Measurements from ENCODE around the gene MEPE.
A peak's percentile ranks its signal among the peaks of the same experiment; 100 is the strongest.

MEPE gene

DNA sequence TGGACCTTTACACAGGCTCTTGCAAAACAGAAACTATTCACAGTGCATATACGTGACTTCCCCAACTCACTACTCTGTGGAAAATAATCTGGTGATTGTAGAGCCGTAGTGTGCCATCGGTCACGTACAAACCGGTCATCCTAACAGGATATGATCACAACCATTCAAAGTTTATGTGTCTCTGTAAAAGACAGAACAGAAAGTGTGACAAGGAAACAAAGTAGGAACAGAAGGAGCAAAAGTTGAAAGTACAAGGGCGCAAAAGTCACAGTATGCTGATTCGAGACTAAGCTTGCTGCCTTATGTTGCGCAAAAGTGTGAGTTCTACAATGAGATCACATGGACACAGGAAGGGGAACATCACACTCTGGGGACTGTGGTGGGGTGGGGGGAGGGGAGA lies 18.6 kb downstream of the MEPE start:
- no peak overlapping the region for H3K4me3 ChIP-seq
- no peak overlapping the region for H3K27ac ChIP-seq
- no peak for DNase-seq (ENCODE audit: low spot score)
- TF ChIP-seq, protein P1, sequence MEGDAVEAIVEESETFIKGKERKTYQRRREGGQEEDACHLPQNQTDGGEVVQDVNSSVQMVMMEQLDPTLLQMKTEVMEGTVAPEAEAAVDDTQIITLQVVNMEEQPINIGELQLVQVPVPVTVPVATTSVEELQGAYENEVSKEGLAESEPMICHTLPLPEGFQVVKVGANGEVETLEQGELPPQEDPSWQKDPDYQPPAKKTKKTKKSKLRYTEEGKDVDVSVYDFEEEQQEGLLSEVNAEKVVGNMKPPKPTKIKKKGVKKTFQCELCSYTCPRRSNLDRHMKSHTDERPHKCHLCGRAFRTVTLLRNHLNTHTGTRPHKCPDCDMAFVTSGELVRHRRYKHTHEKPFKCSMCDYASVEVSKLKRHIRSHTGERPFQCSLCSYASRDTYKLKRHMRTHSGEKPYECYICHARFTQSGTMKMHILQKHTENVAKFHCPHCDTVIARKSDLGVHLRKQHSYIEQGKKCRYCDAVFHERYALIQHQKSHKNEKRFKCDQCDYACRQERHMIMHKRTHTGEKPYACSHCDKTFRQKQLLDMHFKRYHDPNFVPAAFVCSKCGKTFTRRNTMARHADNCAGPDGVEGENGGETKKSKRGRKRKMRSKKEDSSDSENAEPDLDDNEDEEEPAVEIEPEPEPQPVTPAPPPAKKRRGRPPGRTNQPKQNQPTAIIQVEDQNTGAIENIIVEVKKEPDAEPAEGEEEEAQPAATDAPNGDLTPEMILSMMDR (IDR thresholded peaks at IDR 0.05) = no peak

DNA sequence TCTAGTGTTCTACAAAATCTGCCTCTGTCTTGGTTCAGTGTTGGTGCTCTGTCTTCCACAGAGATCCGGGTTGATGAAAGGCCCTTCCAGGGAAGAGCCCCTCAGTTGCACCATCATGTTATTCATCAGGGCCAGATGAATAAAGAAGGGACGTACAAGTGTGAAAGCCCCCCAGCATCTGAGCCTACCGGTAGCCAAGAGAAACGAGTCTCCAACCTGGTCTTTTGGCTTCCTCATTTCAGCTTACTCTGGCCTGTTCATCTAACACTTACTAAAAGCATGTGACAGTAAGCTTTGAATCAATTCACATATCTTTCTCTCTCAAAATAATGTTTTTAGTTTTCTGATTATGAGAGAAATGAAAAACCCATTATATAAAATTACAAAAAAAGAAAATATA lies 19.2 kb downstream of the MEPE start:
- TF ChIP-seq, protein P1 (IDR thresholded peaks at IDR 0.05) = no peak
- DNase-seq (ENCODE audit: low spot score) = no peak
- no peak overlapping the region for H3K4me3 ChIP-seq
- H3K27ac ChIP-seq = no peak overlapping the region

DNA sequence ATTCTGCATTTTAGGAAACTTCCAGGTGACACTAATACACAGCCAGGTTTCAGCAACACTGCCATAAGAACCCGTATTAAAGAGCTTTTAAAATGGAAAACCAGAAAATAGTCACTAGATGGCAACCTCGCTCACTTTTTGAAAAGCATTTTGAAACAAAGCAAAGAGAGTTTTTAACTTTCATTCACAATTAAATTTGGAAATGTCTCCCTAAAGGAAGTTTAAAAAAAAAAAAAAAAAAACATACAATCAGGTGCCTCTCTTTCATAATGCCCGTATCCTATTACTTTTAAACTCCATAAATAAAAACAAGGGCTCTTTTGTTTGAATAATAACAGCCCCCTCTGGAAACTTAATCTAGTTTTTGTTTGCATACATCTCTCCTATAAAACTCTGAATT lies 20.3 kb downstream of the MEPE start:
- no peak overlapping the region for H3K27ac ChIP-seq
- no peak for DNase-seq (ENCODE audit: low spot score)
- TF ChIP-seq, protein P1 (IDR thresholded peaks at IDR 0.05) = peak; percentile 22
- no peak overlapping the region for H3K4me3 ChIP-seq

DNA sequence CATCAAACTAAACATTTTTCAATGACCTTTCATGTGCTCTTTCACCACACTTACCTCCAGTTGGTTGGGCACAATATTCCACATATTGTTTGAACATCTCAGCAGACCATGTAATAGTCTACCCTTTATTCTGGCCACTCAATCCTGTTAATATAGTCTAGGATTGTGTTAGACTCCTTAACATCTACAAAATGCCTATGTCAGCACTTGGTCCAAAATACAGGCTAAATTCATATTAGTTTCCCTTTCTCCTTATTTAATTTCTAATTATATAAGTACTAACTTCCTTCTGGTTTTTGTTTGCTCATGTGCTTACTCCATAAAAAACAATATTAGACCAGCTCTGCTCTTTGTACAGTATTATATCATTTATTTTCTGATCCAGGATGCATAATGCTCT lies 21.1 kb downstream of the MEPE start:
- no peak for DNase-seq (ENCODE audit: low spot score)
- Histone ChIP-seq H3K27ac (no peak overlapping the region), H3K4me3 (no peak overlapping the region)
- TF ChIP-seq, protein P1 (IDR thresholded peaks at IDR 0.05) = no peak

DNA sequence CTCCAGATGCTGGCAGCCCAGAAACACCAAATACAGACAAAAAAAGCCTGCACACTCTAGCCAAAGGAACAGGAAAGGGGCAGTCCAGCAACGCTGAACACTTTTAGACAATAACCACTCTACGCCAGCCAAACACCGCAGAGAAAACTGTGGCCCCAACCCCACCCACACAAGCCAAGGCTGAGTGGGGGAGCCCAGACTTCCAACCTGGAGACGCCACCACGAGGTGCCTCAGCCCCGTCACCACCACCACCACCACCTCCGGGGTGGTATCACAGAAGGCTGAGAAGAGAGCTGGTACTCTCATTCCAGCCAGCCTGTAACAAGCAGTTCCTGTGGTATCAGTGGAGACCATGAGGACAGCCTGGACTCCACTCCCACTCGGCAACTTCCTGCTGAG lies 22.8 kb downstream of the MEPE start:
- H3K4me3 ChIP-seq = no peak overlapping the region
- DNase-seq (ENCODE audit: low spot score) = no peak
- TF ChIP-seq, protein P1 (IDR thresholded peaks at IDR 0.05) = no peak
- H3K27ac ChIP-seq = no peak overlapping the region

DNA sequence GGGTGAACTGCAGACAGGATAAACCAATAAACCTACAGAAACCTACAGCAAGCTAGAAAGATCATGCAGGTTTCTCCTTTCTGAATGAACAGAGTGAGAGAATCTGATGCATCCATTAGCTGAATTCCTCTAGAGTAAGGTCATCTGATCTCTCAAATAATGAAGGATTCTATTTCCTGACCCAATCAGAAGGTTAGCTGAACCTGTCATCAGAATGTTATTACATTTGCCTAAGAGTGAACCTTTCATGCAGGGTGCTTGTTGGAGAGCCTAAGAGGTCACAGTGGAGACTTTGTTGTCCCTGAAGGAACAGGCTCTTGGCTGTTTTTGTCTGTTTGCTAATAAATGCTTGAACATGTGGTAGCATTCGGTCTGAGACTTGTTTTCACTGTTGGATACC lies 24.0 kb downstream of the MEPE start:
- DNase-seq (ENCODE audit: low spot score) = no peak
- TF ChIP-seq, protein P1 (IDR thresholded peaks at IDR 0.05) = no peak
- Histone ChIP-seq H3K4me3 (no peak overlapping the region), H3K27ac (no peak overlapping the region)

DNA sequence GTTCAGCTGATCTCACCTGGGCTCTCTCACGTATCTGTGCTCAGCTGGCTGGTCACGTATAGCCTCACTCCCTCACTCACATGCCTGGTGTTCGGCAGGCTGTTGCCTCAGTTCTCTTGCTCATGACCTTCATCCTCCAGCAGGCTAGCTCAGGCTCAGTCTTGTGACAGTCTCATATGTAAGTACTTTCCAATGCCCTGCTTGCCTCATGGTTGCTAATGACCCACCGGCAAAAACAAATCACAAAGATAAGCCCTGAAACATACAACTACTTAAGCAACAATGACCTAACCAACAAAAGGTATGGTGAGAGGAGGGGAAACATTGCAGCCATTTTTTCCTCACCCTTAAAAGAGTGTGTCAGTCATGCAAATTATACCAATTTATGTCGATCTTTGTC lies 25.0 kb downstream of the MEPE start:
- Histone ChIP-seq H3K27ac (no peak overlapping the region), H3K4me3 (no peak overlapping the region)
- no peak for DNase-seq (ENCODE audit: low spot score)
- TF ChIP-seq, protein P1 (IDR thresholded peaks at IDR 0.05) = no peak
